ENCODE results near the gene GP9.
"Not testable (repeated sequence)": the region's sequence is repeated elsewhere in the genome, so short reads cannot be mapped to it uniquely, and the experiment has no call there.

The GP9 gene

DNA sequence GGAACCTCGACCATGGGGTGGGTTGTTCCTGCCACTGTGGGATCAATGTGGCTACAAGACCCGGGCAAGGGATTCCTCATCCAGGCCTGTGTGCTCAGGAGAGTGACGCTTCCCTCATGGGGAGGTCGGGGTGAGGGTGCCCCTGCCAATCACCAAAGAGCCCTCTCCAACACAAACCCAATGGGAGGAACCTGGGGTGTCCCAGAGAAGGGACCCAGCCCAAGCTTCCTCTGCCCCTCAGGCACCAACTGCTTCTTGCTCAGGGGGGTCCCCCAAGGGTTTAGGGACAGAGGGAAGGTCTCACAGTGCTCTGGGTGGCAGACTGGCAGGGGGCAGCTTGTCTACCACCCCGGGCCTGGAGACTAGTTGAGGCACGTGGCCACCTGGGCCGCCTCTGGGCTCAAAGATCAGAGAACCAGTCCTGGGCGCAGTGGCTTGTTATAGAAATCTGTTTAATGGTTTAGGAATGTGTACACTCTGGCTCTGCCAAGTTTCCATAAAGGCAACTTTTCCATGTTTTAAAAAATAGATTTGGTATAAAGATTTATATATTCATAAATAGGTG lies 26.6 kb downstream of the GP9 start:
- TF ChIP-seq ZNF274 (IDR thresholded peaks at IDR 0.05; ENCODE audit: low read depth, low read length): no peak
- H3K4me3 ChIP-seq (ENCODE audit: low read length): no peak overlapping the region

DNA sequence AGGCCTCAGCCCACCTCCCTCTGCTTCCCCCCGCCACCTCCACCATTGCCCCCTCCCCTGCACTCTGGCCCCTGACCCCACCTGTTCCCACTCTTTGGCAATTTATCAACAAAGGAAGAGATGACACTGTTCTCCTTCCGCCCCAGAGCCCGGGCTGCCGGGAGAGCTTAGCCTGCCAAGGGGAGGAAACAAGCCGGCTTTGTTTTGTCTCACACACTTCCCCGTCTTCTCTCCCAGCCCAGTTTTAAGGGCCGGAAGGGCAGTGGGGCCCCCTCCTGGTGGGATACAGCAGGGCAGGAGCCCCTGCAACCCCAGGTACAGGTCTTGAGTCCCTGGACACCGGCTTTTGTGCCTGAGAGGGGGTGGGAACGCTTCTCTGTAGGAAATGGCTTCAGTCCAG lies 27.3 kb downstream of the GP9 start:
- not testable (repeated sequence) for H3K4me3 ChIP-seq (ENCODE audit: low read length)

DNA sequence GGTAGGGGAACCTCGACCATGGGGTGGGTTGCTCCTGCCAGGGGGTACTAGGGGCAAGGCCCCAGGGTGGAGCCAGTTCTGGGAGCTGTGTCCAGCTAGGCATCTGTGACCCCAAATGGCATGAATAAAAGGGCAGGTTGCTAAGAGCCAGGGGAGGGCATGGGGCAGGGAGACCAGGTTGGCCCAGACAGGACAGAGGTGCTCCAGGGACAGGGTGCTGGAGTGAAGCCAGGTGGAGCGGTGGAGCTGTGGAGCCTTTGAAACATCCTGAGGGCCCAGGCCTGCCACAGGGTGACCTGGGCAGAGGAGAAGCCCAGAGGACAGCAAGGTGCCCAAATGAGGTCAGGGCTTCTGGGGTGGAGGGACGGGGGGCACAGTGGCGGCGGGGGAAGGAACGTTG lies 27.7 kb downstream of the GP9 start:
- H3K4me3 ChIP-seq (ENCODE audit: low read length): not testable (repeated sequence)

DNA sequence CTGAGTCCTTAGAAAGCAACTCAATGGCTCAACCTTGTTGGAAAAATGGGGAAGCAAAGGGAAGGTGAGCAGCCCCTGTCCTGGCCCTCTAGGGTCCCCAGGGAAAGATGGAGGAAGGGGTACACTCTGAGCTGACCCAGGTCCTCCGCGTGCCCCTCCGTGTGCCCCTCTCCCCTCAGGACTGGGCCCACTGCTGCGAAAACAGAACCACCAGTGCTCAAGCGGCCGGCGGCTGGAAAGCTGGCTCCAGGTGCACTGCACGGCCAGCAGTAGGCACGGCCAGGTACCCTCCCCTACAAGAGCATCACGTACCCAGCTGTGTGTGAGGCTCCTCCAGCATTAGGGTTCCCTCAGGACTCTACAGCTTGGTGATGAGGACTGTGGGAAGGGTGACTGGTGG lies 34.7 kb downstream of the GP9 start:
- TF ChIP-seq ZNF274 (IDR thresholded peaks at IDR 0.05; ENCODE audit: low read depth, low read length): no peak
- no peak overlapping the region for H3K4me3 ChIP-seq (ENCODE audit: low read length)

DNA sequence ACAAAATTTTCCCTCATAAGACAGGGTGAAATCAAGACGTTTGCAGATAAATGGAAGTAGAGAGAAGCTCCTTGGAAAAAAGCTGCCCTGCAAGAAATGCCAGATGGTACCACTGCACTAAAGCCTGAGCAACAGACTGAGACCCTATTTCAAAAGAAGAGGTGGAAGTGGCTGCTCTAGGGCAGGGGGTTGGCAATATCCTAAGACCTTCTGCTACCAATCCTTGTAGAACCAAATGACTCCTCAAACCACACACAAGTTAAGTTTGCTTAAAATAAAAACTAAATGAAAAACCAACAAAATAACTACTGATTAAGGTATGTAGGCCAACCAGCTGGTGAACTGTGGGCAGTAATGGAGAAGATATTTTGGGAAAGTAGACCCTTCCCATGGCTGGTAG lies 39.7 kb downstream of the GP9 start:
- no peak overlapping the region for H3K4me3 ChIP-seq (ENCODE audit: low read length)
- TF ChIP-seq ZNF274 (IDR thresholded peaks at IDR 0.05; ENCODE audit: low read depth, low read length): no peak

DNA sequence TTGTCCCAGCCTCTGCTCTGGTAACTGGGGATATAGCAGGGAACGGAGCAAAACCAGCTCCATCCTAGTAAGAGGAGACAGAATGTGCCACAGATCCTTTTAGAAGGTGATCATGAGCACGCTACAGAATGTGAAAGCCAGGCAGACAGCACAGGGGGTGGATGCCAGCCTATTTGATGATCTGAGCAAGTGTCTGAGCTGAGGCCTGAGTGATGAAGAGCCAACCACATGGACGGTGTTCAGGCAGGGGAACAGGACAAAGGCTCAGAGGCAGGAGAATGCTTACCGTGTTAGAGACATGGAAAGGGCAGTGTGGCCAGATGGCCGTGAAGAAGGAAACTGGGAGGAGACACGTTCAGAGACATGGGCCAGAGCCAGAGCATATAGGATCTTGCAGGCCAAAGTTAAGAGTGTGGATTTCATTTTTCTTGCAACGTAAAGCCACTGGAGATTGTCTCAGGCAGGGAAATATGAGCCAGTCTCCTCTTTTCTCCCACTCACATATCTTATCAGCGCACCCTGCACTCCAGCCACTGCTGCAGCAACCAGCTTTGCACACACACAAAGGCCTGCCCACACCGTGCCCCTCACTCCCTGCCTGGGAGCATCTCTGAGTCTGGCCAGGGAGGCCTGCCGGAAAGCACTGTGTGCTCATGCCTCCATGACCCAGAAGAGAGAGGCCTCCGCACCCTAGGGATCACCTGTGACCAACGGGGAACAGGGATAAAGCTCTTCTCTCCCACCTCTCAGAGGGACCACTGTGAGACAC lies 41.0 kb downstream of the GP9 start:
- TF ChIP-seq ZNF274 (IDR thresholded peaks at IDR 0.05; ENCODE audit: low read depth, low read length): no peak

DNA sequence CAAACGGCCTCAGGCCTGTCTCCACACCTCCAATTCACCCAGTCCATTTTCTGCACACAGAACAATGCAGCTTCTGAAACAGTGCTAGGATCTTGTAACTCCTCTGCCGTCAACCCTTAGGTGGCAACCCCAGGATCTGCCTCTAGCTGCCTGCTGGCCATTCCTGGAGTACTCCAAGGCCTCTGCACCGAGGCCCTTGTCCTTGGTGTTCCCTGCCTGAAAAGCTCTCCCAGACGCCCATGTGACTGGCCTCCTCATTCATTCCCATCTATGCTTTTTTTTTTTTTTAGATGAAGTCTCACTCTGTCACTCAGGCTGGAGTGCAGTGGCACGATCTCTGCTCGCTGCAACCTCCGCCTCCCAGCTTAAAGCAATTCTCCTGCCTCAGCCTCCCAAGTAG lies 42.7 kb downstream of the GP9 start:
- TF ChIP-seq ZNF274 (IDR thresholded peaks at IDR 0.05; ENCODE audit: low read depth, low read length): no peak

More for the DNA sequence above, 41.0 kb downstream of the GP9 start:
- H3K4me3 ChIP-seq (ENCODE audit: low read length): no peak overlapping the region

DNA sequence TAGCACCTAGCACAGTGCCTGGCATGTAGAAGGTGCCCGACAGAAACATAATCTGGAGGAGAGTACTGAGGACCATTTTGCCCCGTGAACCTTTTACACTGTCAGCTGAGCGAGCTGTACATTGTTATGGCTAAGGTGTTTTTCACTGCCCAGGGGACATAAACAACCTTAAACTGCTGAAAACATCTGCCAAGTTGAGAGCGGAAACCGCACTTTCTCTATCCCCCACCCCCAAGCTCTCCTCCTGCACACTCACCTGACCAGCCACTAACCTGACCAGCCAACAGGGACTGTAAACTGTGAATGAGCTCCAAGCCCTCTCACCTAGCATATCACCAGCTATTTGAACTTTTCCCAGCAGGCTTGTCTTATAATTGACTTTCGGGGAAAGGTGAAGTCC lies 43.5 kb downstream of the GP9 start:
- H3K4me3 ChIP-seq (ENCODE audit: low read length): no peak overlapping the region
- no peak for TF ChIP-seq ZNF274 (IDR thresholded peaks at IDR 0.05; ENCODE audit: low read depth, low read length)

More for the DNA sequence above, 42.7 kb downstream of the GP9 start:
- H3K4me3 ChIP-seq (ENCODE audit: low read length): no peak overlapping the region

DNA sequence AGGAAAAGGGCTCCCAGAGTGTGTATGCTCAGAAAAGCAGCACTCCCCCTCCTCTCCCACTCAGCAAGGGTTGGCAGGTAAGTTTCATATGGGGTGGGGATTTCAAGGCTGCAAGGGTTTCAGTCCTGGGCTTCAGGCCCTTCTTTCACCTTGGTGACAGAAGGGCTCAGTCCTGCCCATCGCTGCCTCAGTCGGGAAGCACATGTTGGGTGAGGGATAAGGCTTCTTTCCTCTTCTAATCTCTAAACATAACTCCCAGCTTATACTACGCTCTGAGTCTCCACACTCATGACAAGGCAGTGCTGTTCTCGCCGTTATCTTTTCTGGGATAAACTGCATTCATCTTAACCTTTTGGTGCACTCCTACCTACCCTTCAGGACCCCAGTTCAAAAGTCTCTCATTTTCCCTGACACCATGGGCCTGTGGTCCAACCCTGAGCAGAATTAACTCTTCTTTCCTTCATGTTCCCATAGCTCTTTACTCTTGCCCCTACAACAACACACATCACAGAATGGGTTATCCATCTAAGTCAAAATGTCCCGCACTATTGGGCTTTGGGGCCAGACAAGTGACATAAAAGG lies 44.0 kb downstream of the GP9 start:
- TF ChIP-seq ZNF274 (IDR thresholded peaks at IDR 0.05; ENCODE audit: low read depth, low read length): no peak

DNA sequence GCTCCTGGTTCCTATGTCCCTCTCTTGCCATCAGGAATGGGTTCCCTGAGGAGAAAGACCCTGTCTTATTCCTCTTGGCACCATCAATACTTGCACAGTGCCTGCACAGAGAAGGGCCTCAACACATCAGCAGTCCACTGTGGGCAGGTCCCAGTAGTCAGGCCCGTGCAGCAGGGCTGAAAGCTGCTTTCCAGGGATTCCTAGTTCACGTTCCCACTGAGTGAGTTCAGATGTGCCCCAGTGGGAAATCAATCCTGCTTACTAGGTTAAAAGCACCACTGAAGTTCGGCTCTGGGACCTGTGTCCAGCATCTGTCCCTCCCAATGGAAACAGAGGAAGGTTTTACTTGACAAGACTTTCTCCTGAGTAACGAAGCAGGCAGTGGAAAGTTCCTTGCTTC lies 45.3 kb downstream of the GP9 start:
- no peak for TF ChIP-seq ZNF274 (IDR thresholded peaks at IDR 0.05; ENCODE audit: low read depth, low read length)
- no peak overlapping the region for H3K4me3 ChIP-seq (ENCODE audit: low read length)

More for the DNA sequence above, 44.0 kb downstream of the GP9 start:
- no peak overlapping the region for H3K4me3 ChIP-seq (ENCODE audit: low read length)

DNA sequence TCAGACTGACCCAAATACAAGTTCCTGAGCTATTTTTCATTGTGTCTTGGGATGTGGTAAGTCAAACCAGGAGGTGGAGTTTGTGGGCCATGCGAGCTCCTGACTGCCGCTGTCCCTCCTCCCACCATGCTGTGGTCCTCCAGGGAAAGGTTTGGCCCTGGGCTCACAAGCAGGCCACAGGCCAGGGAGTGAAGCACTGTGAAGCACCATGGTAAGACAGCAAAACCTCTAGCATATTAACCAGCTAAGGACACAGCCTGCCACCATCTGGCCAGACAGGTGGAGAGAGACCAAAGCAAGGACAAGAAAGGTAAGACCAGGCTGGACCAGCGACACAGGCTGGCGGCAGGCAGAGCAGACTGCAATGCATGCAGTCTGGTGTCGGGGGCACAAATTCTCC lies 45.7 kb downstream of the GP9 start:
- no peak overlapping the region for H3K4me3 ChIP-seq (ENCODE audit: low read length)
- no peak for TF ChIP-seq ZNF274 (IDR thresholded peaks at IDR 0.05; ENCODE audit: low read depth, low read length)

DNA sequence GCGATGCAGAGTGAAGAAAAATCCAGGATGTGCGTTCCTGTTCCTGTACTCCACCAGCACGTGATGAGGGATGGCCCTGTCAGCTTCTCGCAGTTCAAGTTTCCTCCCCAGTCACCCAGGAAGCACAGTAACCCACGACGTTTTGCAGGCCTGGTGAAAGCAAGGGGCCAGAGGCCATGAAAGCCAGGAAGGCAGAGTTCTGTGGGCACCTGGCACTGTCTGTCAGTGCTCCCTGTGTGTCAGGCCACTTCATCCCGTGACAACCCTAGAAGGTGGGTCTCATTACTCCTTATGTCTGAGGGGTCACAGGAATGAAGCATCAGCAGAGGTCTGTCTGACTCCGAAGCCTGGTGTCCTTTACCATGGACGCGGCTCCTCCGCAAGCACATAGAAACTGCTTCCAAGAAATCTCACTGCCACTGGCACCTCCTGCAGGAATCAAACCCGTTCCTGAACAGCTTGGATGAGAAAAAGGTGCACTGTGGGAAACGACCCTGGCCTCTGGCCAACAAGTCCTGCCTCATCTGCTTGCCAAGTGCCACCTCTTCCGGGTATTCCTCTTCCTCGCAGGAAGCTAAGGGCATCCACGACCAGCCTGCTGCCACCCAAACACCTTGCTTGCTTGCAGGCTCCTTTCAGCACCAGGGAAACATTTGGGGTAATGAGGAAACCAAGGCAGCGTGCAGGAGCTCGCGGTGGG lies 46.4 kb downstream of the GP9 start:
- no peak overlapping the region for H3K4me3 ChIP-seq (ENCODE audit: low read length)
- TF ChIP-seq ZNF274 (IDR thresholded peaks at IDR 0.05; ENCODE audit: low read depth, low read length): no peak

DNA sequence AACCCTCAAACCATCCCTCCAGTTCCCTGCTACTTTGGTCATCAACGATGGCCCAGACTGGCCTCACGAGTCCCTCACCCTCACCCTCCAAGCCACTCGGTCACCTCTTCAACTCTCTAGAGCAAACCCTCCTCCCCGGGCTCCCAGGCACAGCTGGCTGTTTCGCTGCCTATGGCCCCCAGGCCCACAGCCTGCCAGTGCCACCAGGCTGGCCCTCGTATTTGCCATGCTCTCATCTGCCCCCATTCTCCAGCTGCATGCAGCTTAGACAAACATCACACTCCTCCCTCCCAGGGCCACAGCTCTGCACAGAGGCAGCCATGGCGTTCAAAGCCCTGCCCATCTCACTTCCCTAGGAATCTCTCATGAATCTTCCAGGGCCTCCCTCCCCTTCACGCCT lies 47.2 kb downstream of the GP9 start:
- TF ChIP-seq ZNF274 (IDR thresholded peaks at IDR 0.05; ENCODE audit: low read depth, low read length): no peak
- H3K4me3 ChIP-seq (ENCODE audit: low read length): no peak overlapping the region

DNA sequence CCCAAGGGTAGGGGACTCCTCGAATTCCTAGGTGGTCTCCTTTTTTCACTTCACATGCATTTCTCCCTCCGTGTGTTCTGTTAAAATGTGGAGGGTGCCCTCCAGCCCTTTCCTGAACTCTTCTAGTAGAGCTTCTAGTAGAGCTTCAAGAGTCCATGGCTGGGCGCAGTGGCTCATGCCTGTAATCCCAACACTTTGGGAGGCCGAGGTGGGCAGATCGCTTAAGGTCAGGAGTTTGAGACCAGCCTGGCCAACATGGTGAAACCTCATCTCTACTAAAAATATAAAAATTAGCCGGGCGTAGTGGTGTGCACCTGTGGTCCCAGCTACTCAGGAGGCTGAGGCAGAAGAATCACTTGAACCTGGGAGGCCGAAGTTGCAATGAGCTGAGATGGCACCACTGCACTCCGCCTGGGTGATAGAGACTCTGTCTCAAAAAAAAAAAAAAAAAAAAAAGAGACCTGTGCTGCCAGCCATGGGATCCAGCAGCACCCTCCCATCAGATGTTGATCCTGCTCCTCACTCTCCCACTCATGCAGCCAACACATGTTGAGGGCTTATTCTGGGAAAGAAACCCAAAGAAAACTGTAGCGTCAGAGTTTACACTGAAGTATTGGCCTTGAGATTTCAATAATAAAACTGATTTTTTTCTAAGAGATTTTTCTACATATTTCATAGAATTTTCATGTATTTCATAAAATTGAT lies 50.6 kb downstream of the GP9 start:
- H3K4me3 ChIP-seq (ENCODE audit: low read length): not testable (repeated sequence)

Data from GM08714 (cell line).